ENCODE data around the gene BSG. TPM values are rescaled to one million over a fixed set of nuclear protein-coding genes. Genes with fewer than 3 reads are reported as not detected.

The BSG gene
- total and polyA plus RNA-seq, 10 of the 15 experiments (the other 5 are each of a cell fraction or from before 2014, with no cell fraction given), result 2.8 to 297 (median 199) TPM

DNA sequence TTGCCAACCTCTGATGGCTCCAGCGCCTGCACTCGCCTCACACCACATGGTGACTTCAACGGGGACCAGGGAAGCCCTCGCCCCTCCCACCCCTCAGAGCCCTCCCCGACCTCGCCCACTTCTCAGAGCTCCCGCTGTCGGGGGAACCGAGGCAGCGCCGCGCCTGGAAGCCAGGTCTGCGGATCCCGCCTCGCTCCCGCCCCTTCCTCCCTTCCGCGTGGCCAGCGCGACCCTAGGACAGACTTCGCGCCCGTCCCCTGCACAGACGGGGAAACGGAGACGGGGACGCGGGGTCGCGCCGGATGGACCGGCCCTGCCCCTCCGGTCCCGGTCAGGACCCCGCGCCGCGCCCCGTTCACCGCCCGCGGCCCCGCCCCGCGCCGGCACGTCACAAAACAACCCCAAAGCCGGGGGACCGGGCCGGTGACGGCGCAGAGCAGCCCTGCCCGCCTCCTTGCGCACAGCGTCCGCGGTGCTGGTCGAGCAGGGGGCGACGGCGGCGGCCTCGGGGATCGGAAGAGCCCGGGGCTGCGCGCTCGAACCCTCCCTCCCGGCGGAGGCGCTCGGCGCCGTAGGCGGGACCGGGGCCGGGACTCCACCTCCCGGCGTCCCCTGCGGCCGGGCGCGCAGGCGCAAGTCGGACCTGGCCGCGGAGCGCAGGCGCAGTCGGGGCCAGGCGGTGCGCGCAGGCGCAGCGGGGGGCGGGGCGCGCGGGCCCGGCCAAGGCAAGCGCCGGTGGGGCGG lies 41.2 kb upstream of the BSG start (continued):
- TF ChIP-seq, protein P1, sequence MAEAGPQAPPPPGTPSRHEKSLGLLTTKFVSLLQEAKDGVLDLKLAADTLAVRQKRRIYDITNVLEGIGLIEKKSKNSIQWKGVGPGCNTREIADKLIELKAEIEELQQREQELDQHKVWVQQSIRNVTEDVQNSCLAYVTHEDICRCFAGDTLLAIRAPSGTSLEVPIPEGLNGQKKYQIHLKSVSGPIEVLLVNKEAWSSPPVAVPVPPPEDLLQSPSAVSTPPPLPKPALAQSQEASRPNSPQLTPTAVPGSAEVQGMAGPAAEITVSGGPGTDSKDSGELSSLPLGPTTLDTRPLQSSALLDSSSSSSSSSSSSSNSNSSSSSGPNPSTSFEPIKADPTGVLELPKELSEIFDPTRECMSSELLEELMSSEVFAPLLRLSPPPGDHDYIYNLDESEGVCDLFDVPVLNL (IDR thresholded peaks at IDR 0.05; ENCODE audit: low read depth, low read length), result no peak
- TF ChIP-seq HSF1 (IDR thresholded peaks at IDR 0.05; ENCODE audit: low read depth, low read length) (no peak), RBBP5 (conservative IDR thresholded peaks at IDR 0.05) (no peak), IKZF2 (IDR thresholded peaks at IDR 0.05) (peak in 1 of 2 experiments; percentile 33; a peak in 1 of 4 replicates), SPI1 (IDR thresholded peaks at IDR 0.05; ENCODE audit: borderline replicate concordance, insufficient read depth, low read depth, low read length) (no peak), MTA2 (IDR thresholded peaks at IDR 0.05; ENCODE audit: low read depth) (no peak), EP300 (IDR thresholded peaks at IDR 0.05; ENCODE audit: borderline replicate concordance in 1 of 2, control insufficient read depth in 1 of 2, low read depth in 2 of 2, low read length in 2 of 2) (no peak), BCL11A (IDR thresholded peaks at IDR 0.05; ENCODE audit: low read depth, low read length) (no peak), PAX5 (IDR thresholded peaks at IDR 0.05; ENCODE audit: borderline replicate concordance, low read depth, low read length) (no peak), NR2F1 (conservative IDR thresholded peaks at IDR 0.05) (peak; percentile 79; the same call in 1 of the 2 replicates), NFXL1 (IDR thresholded peaks at IDR 0.05; ENCODE audit: borderline replicate concordance) (no peak), SIN3A (IDR thresholded peaks at IDR 0.05; ENCODE audit: low read depth, low read length) (no peak), CTCF (IDR thresholded peaks at IDR 0.05 in 2 of 3, conservative IDR thresholded peaks at IDR 0.05 in 1 of 3; ENCODE audit: control insufficient read depth in 2 of 3, extremely low read depth in 1 of 3, insufficient read depth in 1 of 3, low read depth in 3 of 3, low read length in 3 of 3) (0 out of 6 replicates have a peak, but pooled peaks of 1 of the 3 experiments have one; percentile 7), ATF3 (IDR thresholded peaks at IDR 0.05; ENCODE audit: borderline replicate concordance, extremely low read depth, low read depth, low read length) (no peak), CBX3 (IDR thresholded peaks at IDR 0.05; ENCODE audit: borderline replicate concordance, low read depth) (no peak), RELA (IDR thresholded peaks at IDR 0.05; ENCODE audit: borderline replicate concordance, partially characterized antibody) (no peak), ZNF24 (IDR thresholded peaks at IDR 0.05) (0 out of 2 replicates have a peak, but pooled peaks have one; percentile 34), HDAC6 (IDR thresholded peaks at IDR 0.05; ENCODE audit: unreplicated experiment) (no peak)
- TF ChIP-seq, protein P2, sequence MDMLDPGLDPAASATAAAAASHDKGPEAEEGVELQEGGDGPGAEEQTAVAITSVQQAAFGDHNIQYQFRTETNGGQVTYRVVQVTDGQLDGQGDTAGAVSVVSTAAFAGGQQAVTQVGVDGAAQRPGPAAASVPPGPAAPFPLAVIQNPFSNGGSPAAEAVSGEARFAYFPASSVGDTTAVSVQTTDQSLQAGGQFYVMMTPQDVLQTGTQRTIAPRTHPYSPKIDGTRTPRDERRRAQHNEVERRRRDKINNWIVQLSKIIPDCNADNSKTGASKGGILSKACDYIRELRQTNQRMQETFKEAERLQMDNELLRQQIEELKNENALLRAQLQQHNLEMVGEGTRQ (IDR thresholded peaks at IDR 0.05; ENCODE audit: borderline replicate concordance, low read depth, low read length), result no peak
- TF ChIP-seq, protein P3, sequence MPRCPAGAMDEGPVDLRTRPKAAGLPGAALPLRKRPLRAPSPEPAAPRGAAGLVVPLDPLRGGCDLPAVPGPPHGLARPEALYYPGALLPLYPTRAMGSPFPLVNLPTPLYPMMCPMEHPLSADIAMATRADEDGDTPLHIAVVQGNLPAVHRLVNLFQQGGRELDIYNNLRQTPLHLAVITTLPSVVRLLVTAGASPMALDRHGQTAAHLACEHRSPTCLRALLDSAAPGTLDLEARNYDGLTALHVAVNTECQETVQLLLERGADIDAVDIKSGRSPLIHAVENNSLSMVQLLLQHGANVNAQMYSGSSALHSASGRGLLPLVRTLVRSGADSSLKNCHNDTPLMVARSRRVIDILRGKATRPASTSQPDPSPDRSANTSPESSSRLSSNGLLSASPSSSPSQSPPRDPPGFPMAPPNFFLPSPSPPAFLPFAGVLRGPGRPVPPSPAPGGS (IDR thresholded peaks at IDR 0.05; ENCODE audit: borderline replicate concordance, insufficient read depth, low read depth, low read length, poor library complexity, severe bottlenecking), result no peak
